22Rv1 (cell line): Measurements from ENCODE around the gene DISP2.

Source experiments
- ZFX ChIP-seq: fragments of 450-650 bp; IDR thresholded peaks from 2 replicates; pipeline ENCODE4 v1.6.1; 2017; ENCODE audit warnings: antibody characterized with exemption, borderline replicate concordance
- TF ChIP-seq, protein P1 (sequence below): fragments of 450-650 bp; IDR thresholded peaks from 2 replicates; pipeline ENCODE4 v1.5.1; 2017; ENCODE audit warnings: mild to moderate bottlenecking

DNA sequence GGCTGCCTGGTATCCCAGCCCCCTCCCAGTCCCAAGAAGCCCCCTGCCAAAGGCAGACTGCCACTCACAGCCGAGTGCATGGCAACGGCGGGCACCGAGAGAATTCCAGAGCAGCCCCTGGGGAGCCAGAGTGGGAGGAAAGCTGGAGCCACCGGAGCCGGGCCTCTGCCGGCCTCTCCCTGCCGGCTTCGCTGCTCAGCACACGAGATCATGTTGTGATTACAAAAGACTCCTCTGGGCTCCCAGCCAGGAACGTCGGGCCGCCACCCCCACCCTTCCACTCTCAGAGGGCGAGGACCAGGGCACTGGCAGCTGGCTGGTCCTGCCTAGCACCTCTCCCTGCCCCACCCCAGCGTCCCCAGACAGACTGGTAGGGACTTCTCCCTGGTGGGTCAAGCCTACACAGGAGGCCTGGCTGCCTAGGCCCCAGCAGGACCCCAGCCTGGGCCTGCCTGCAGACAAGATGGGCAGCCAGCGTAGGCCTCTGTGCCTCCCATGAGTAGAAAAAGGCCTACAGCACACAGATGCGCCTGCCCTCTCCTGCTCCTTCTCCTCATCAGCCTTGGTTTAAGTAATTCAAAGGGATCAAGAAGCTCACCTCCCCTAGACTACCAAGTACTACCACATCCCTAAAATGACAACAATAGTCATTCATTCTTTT is 17.1 kb upstream of the DISP2 start, which contains the start of gene CCDC9B:
- TF ChIP-seq, protein P1, sequence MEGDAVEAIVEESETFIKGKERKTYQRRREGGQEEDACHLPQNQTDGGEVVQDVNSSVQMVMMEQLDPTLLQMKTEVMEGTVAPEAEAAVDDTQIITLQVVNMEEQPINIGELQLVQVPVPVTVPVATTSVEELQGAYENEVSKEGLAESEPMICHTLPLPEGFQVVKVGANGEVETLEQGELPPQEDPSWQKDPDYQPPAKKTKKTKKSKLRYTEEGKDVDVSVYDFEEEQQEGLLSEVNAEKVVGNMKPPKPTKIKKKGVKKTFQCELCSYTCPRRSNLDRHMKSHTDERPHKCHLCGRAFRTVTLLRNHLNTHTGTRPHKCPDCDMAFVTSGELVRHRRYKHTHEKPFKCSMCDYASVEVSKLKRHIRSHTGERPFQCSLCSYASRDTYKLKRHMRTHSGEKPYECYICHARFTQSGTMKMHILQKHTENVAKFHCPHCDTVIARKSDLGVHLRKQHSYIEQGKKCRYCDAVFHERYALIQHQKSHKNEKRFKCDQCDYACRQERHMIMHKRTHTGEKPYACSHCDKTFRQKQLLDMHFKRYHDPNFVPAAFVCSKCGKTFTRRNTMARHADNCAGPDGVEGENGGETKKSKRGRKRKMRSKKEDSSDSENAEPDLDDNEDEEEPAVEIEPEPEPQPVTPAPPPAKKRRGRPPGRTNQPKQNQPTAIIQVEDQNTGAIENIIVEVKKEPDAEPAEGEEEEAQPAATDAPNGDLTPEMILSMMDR, result no peak
- no peak for TF ChIP-seq ZFX
